HepG2 (cell line): ENCODE results near the gene ZFYVE21.

ENCODE experiments used
- BRCA1 ChIP-seq: sonication (generic); formaldehyde crosslinking; IDR thresholded peaks from 2 replicates; pipeline ENCODE4 v1.4.0; 2020; ENCODE audit warnings: missing genetic modification reagents
- MXI1 ChIP-seq: IDR thresholded peaks from 3 replicates; pipeline ENCODE4 v1.6.1; 2012; ENCODE audit warnings: low read depth, low read length, inconsistent platforms, borderline replicate concordance
- NFKBIZ ChIP-seq: IDR thresholded peaks from 2 replicates; pipeline ENCODE4 v1.6.1; 2018; ENCODE audit warnings: missing genetic modification reagents, missing compliant biosample characterization
- TF ChIP-seq, protein P1 (sequence below): IDR thresholded peaks from 2 replicates; pipeline ENCODE4 v1.6.1; 2012; ENCODE audit warnings: inconsistent platforms
- TF ChIP-seq, protein P2 (sequence below): IDR thresholded peaks from 2 replicates; pipeline ENCODE4 v1.6.1; 2016; ENCODE audit warnings: low read depth
- TF ChIP-seq, protein P3 (sequence below): sonication (generic); formaldehyde crosslinking; IDR thresholded peaks from 2 replicates; pipeline ENCODE4 v1.8.1; 2022; ENCODE audit warnings: low read depth, mild to moderate bottlenecking, missing genetic modification reagents
- TF ChIP-seq, protein P4 (sequence below), 2 experiments: sonication (generic) in 1 of 2; formaldehyde crosslinking in 1 of 2; IDR thresholded peaks; 2 replicates each; pipeline versions ENCODE4 v1.5.1 to v1.6.1; 2011 to 2020; ENCODE audit warnings: borderline replicate concordance in 1 of 2, low read depth in 1 of 2, low read length in 1 of 2, mild to moderate bottlenecking in 1 of 2, missing genetic modification reagents in 1 of 2, moderate library complexity in 1 of 2
- TF ChIP-seq, protein P5 (sequence below): sonication (generic); formaldehyde crosslinking; IDR thresholded peaks from 2 replicates; pipeline ENCODE4 v1.5.0; 2020; ENCODE audit warnings: mild to moderate bottlenecking, missing genetic modification reagents, moderate library complexity

DNA sequence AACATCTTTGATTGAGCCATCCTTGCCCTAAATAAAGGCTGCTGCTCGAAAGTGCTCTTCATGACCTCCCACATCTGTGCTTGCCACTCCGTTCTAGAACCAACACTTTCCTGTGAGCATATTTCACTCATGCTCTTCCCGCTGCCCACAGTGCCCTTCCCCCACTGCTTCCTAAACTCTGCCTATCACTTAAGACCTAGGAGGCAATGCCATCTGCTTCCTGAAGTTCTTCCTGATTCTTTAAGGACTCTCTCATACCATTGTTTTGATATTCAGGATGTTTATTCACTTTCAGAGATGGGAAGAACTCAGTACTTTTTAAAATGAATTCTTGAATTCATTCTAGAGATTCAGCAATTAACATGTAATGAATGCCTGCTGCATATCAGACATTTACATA, 49.9 kb downstream of the ZFYVE21 start:
- TF ChIP-seq MXI1 (no peak), NFKBIZ (CRISPR knock-in tag) (no peak), BRCA1 (CRISPR knock-in tag) (no peak)
- TF ChIP-seq, protein P1, sequence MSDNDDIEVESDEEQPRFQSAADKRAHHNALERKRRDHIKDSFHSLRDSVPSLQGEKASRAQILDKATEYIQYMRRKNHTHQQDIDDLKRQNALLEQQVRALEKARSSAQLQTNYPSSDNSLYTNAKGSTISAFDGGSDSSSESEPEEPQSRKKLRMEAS = no peak
- TF ChIP-seq, protein P2, sequence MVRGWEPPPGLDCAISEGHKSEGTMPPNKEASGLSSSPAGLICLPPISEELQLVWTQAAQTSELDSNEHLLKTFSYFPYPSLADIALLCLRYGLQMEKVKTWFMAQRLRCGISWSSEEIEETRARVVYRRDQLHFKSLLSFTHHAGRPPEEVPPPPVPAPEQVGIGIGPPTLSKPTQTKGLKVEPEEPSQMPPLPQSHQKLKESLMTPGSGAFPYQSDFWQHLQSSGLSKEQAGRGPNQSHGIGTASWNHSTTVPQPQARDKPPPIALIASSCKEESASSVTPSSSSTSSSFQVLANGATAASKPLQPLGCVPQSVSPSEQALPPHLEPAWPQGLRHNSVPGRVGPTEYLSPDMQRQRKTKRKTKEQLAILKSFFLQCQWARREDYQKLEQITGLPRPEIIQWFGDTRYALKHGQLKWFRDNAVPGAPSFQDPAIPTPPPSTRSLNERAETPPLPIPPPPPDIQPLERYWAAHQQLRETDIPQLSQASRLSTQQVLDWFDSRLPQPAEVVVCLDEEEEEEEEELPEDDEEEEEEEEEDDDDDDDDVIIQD = no peak
- TF ChIP-seq, protein P3, sequence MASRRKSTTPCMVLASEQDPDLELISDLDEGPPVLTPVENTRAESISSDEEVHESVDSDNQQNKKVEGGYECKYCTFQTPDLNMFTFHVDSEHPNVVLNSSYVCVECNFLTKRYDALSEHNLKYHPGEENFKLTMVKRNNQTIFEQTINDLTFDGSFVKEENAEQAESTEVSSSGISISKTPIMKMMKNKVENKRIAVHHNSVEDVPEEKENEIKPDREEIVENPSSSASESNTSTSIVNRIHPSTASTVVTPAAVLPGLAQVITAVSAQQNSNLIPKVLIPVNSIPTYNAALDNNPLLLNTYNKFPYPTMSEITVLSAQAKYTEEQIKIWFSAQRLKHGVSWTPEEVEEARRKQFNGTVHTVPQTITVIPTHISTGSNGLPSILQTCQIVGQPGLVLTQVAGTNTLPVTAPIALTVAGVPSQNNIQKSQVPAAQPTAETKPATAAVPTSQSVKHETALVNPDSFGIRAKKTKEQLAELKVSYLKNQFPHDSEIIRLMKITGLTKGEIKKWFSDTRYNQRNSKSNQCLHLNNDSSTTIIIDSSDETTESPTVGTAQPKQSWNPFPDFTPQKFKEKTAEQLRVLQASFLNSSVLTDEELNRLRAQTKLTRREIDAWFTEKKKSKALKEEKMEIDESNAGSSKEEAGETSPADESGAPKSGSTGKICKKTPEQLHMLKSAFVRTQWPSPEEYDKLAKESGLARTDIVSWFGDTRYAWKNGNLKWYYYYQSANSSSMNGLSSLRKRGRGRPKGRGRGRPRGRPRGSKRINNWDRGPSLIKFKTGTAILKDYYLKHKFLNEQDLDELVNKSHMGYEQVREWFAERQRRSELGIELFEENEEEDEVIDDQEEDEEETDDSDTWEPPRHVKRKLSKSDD = no peak
- TF ChIP-seq, protein P4, sequence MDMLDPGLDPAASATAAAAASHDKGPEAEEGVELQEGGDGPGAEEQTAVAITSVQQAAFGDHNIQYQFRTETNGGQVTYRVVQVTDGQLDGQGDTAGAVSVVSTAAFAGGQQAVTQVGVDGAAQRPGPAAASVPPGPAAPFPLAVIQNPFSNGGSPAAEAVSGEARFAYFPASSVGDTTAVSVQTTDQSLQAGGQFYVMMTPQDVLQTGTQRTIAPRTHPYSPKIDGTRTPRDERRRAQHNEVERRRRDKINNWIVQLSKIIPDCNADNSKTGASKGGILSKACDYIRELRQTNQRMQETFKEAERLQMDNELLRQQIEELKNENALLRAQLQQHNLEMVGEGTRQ (IDR thresholded peaks at IDR 0.05; ENCODE audit: low read depth, low read length) = no peak
- TF ChIP-seq, protein P4 (CRISPR knock-in tag; IDR thresholded peaks at IDR 0.05; ENCODE audit: borderline replicate concordance) = no peak
- TF ChIP-seq, protein P5, sequence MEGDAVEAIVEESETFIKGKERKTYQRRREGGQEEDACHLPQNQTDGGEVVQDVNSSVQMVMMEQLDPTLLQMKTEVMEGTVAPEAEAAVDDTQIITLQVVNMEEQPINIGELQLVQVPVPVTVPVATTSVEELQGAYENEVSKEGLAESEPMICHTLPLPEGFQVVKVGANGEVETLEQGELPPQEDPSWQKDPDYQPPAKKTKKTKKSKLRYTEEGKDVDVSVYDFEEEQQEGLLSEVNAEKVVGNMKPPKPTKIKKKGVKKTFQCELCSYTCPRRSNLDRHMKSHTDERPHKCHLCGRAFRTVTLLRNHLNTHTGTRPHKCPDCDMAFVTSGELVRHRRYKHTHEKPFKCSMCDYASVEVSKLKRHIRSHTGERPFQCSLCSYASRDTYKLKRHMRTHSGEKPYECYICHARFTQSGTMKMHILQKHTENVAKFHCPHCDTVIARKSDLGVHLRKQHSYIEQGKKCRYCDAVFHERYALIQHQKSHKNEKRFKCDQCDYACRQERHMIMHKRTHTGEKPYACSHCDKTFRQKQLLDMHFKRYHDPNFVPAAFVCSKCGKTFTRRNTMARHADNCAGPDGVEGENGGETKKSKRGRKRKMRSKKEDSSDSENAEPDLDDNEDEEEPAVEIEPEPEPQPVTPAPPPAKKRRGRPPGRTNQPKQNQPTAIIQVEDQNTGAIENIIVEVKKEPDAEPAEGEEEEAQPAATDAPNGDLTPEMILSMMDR (CRISPR knock-in tag) = no peak
